Heart left ventricle (tissue), 13 donors: Measurements from ENCODE around the gene THSD7B.

Experiments used
- POLR2A ChIP-seq, 2 donors: fragments of 450-650 bp; IDR thresholded peaks; one replicate each; pipeline ENCODE4 v1.6.1; 2017; ENCODE audit warnings: antibody characterized with exemption in 2 of 2, mild to moderate bottlenecking in 2 of 2, moderate library complexity in 2 of 2
- TF ChIP-seq, protein P1 (sequence below), 12 donors: fragments of 200-600 bp; sonication (generic) in 4 of 12; IDR thresholded peaks; one replicate each; pipeline versions ENCODE4 v1.5.0 to v1.8.0; 2018 to 2022; ENCODE audit warnings: antibody characterized with exemption in 12 of 12, mild to moderate bottlenecking in 5 of 12
- donor health status: ischemic (EF 13 %, LVEDD 7.1; RV severe dilation, severe dysfunction).
- donor health status: DM: no; HTN: yes; CAD: no.
- donor health status: DM: no; HTN: no; CAD: no.
- donor health status: ischemic (EF 25% LVEDD 6.9; RV normal size, moderate dysfunction).
- donor health status: ischemic (EF 25% LVEDD 5.7; RV mildly dilated, moderate dysfunction).
- donor health status: ischemic (EF 35%, LVEDD 5.7; RV mildly dilated, moderate dysfunction).
- donor health status: nonischemic (EF 11% LVEDD 7.7; RV severe dilation, severe dysfunction).
- donor health status: DM: yes; HTN: yes; CAD: no.
- donor health status: PGD.
- donor health status: ischemic (EF 29% LVEDD 5.4; RV normal size, mild dysfunction).
- donor health status: nonischemic (EF 23%, LVEDD 6.1; RV moderate dilation, normal function).

DNA sequence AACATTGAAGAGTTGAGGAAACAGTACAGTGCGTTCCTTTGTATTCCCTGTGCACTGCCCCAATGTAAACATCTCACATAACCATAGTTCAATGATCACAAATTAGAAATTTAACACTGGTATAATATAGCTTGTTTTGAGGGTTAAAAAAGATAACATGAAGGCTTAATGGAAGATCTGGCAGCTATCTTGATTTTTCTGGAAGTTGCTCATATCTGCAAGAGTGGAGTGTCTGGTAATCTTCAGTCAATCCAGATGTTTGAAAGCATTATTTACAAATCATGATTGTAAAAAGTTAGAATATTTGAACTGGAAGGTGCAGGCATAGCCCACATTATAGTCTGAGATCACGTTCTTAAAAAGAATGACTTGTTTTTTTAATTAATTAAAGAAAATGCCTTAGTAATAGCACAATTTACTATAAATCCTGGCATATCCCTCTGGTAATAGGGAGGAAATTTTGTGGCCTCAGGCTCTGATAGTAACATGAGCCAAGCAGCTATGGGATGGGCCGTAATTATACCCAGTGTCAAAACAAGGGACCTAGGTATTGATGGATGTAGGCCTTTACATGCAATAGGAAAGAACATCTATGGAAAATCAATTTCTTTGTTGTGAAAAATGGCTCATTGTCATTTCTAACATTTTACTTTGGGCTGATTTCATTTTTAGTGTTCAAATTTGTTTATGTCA lies 418.0 kb downstream of the THSD7B start:
- TF ChIP-seq, protein P1, sequence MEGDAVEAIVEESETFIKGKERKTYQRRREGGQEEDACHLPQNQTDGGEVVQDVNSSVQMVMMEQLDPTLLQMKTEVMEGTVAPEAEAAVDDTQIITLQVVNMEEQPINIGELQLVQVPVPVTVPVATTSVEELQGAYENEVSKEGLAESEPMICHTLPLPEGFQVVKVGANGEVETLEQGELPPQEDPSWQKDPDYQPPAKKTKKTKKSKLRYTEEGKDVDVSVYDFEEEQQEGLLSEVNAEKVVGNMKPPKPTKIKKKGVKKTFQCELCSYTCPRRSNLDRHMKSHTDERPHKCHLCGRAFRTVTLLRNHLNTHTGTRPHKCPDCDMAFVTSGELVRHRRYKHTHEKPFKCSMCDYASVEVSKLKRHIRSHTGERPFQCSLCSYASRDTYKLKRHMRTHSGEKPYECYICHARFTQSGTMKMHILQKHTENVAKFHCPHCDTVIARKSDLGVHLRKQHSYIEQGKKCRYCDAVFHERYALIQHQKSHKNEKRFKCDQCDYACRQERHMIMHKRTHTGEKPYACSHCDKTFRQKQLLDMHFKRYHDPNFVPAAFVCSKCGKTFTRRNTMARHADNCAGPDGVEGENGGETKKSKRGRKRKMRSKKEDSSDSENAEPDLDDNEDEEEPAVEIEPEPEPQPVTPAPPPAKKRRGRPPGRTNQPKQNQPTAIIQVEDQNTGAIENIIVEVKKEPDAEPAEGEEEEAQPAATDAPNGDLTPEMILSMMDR (IDR thresholded peaks at IDR 0.05) = no peak
- no peak for TF ChIP-seq POLR2A (IDR thresholded peaks at IDR 0.05)
